HG02885 (cell line): ENCODE data around the gene VEGFD.

Experiments used
- ATAC-seq: cut with Tn5 transposase; IDR thresholded peaks from one replicate; pipeline ENCODE4 v1.9.1; 2021; ENCODE audit warnings: mild to moderate bottlenecking; ENCODE audit not compliant: unreplicated experiment, poor library complexity

Gene VEGFD

DNA sequence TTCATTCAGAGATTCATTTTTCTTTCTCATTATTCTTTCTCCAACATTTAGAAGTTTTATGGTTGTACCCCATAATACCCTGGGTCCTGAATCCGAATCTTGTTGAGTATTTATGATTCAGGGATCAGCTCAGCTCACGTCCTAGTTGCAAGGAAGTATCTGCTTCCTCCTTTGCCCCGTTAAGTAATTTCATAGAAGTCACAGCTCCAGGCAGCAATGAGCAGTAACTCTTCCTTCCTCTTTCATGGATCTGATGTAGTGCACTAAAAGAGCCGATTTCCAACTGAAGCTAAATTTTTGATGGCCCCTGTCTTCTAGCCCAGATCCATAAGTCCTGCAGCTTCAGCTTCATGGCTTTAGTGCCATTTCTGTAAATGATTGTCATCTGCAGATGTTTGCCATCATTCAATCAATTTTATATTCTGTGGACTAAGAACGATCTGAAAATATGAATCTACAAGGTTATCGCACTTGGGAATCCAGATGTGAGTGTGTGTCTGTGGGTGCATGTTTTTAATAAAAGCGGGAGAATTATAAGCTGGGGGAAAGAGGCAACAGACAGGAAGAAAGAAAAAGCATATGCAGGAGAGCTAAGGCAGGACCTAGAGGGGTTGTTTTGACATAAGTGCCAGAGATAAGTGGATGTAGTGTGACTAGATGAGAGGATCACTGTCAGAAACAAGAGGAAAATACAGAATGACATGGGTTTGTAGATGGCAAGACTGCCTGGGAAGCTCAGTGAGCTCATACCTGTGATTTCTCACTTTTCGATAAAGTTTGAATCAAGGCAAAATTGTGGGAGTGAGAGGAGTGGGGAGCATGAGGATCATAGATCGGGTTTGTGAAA is 17.5 kb downstream of the VEGFD start:
- no peak for ATAC-seq

DNA sequence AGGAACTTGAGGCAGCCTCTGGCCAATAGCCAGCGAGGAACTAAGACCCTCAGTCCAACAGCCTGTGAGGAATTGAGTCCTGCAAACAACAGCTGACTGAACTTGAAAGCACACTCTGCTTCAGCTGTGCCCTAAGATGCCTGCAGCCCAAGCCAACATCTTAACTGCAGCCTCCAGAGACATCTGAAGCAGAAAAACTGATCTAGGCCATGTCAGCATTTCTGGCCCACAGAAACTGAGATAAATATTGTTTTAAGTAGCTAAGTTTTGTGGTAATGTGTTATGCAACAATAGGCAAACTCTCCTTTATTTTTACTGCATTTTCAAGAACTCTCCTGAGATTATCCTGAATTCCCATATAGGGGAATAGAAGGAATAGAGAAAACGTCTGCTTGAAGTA is 24.5 kb downstream of the VEGFD start:
- ATAC-seq: no peak

GRCh38 chrX:15358533-15358932 is 25.7 kb downstream of the VEGFD start:
- ATAC-seq: peak; percentile 70

- no peak for ATAC-seq
Observed at GRCh38 chrX:15356444-15356843, 27.8 kb downstream of the VEGFD start.

DNA sequence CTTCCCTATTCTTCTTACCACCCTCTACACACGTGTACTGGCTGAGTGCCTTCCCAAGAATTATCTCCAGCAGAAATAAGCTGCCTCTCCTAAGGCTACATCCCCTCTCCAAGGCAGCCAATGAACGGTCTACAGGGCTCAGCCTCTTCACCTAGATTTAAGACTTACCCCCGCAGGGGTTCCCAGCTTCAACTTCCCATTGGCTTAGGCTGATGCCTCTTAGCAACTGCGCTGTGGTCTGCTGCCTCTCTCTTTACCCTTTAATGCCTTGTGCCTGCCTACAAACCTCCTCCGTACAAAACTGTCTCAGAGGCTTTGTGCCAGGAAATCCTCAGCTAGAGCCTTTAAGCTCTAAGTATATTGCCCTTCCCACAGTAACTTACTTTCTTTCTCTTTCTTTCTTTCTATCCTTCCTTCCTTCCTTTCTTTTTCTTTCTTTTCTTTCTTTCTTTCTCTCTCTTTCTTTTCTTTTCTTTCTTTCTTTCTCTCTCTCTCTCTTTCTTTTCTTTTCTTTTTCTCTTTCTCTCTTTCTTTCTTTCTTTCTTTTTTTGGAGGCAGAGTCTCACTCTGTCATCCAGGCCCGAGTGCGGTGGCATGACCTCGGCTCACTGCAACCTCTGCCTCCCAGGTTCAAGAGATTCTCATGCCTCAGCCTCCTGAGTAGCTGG is 33.8 kb downstream of the VEGFD start:
- no peak for ATAC-seq

GRCh38 chrX:15349046-15349445 is 35.2 kb downstream of the VEGFD start:
- peak; percentile 63 for ATAC-seq

GRCh38 chrX:15345976-15346375 is 38.2 kb downstream of the VEGFD start:
- no peak for ATAC-seq

- no peak for ATAC-seq
Observed at GRCh38 chrX:15344106-15344505, 40.1 kb downstream of the VEGFD start.

GRCh38 chrX:15343075-15343476 is 41.1 kb downstream of the VEGFD start:
- ATAC-seq: no peak

GRCh38 chrX:15340867-15341266 is 43.3 kb downstream of the VEGFD start:
- ATAC-seq: no peak

DNA sequence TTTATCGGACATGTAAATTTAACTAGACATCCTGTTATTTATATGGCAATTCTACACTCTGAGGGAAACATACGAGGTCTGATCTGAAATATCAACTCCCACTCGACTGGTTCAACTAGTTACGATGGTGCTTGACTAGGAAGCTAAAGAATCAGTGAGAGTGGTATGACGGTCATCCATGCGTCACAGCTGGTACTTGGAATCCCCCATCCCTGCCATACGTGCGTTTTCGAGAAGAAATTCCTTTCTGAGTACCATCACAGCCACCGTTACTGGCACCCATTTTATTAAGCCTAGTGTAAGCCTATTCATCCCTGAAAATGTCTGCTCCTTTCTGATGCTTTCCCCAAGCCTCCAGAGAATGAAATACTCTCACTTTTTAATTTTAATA is 48.2 kb downstream of the VEGFD start:
- ATAC-seq: no peak

DNA sequence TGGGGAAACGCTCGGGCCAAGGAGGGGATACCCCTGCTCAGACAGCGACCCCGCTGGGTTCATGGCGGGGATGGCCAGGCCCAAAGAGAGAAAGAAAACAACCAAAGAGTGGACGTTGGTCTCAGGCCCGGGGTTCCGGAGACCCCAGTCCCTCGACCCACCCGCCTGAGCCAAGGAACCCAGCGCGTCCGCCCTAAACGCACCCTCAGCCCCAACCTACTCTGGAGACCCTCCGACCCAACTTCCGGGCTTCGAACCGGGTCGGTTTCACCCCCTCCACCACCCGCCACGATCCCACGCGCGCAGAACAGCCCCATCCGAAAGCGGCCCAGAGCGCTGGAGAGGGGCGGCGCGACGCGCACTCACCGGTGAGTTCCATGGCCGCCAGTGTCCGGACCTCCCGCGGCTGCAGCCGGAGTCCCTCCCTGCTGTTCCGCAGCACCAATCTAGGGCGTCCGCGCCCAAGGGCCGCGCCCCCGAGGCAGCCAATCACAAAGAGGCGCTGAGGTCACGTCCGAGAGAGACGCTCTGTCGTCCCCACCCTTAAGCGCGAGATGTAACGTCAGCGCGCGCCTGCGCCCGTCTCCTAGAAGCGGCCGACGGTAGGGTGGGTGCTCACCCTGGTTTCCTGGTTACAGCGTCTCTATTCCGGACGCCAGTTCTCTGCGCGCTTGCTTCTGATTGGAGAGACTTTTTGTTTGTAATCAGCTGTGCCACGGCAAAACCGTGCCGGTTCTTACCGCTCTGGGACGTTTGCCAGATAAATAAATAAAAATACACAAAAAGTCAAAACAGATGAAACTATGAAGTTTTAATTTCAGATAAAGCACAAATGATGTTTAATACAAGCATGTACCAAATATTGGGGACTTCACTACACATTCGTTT is 48.8 kb downstream of the VEGFD start, which contains the start of gene PIGA:
TSS of gene PIGA (minus strand) at position 389 of the 888 bp plus-strand sequence. CDS start 3,593 bp downstream, outside the sequence.
- peak; percentile 98 for ATAC-seq

DNA sequence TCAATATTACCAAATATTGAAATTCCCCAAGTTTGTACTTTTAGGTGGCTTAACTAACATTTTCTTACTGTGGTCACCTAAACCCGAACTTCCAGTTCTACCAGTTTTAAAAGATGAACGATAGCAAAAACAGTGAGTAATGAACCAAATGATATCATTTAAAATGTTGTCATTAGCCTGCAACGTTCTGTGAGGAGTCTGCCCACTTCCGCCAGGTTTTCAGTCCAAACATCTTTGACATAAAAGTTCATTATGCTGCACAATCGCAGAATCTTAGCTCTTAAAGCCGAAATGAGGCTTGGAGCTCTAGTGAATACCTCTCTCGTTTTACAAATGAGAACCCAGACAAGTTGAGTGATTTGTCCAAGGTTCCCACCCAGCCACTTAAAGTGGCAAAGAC is 49.7 kb downstream of the VEGFD start:
- ATAC-seq: no peak

GRCh38 chrX:15328821-15329220 is 55.4 kb downstream of the VEGFD start:
- no peak for ATAC-seq

DNA sequence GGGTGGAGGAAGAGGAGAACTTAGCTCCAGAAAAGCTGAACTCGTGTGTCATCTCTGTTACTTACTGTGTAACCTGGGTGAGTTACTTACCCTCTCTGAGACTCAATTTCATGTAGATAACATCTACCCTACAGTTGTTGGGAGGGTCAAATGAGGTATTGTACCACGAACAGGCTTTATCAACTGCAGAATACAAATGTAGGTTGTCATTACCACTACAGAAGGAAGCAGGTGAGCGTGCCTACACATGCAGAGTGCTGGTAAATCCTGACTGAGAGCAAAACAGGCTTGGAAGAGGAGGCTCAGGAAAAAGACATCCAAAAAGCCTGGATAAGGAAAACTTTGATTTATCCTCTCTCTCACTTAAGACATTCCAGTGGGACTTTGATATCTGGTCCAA is 56.1 kb downstream of the VEGFD start:
- no peak for ATAC-seq

DNA sequence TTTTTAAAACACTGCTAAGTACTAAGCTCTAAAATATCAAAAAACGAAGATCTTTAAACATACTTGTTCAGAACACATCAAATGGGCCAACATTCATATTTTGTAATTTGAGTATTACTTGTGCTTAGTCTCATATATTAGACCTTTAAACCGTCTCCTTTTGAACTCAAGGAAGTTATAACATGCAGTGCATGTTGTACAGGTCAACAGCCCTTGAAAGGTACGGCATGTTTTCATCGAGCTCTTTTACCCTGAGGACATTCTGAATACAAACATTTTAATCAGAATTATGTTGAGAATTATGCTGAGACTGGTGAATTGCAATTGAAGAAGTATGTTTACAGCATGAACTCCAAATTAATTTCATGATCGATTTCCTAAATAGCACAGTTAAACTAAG is 61.7 kb downstream of the VEGFD start:
- ATAC-seq: no peak

- ATAC-seq: no peak
Observed at GRCh38 chrX:15322072-15322471, 62.1 kb downstream of the VEGFD start.

DNA sequence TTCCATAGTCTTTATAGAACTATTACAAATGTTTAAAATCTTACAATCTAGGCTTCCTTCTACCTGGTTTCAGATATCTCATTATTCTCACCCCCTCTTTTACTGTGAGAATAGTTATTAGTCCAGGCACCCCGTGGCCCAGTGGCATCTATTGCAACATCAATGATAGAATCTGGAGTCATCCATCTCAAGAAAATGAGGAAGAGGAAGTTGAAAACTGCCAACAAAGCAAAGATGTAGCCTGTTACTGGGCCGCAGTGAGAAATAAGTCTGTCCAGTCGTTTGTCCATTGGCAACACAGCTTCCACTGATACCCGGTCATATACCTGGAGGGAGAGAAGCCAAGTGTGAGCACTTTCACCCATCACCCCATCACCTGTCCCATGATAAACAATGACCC is 62.8 kb downstream of the VEGFD start:
- ATAC-seq: no peak

- ATAC-seq: no peak
Observed at GRCh38 chrX:15320297-15320696, 63.9 kb downstream of the VEGFD start.

GRCh38 chrX:15319075-15319474 is 65.1 kb downstream of the VEGFD start:
- ATAC-seq: no peak

DNA sequence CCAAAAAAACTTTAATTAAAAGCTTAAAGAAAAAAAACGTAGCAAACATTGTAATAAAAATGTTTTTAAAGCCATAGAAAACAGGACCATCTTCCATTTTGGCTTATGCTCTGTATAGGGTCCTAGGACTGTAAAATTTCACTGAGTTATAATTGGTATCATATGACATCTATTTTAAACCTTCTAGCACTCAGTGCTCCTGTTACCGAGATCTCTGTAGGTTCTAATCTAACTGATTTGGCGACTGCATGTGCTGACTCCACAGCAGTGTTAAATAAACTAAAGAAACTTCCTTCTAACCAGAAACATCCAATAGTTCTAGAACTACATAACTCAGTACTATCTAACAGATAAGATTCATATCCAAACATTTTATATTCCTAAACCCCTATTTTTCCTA is 68.7 kb downstream of the VEGFD start, which contains the start of gene ASB11:
TSS of gene ASB11 (minus strand) at position 132 of the 400 bp plus-strand sequence. CDS start at position 97, 35 bp downstream.
- no peak for ATAC-seq
